Measurements from ENCODE around the gene ZNF581.

The ZNF581 gene

DNA sequence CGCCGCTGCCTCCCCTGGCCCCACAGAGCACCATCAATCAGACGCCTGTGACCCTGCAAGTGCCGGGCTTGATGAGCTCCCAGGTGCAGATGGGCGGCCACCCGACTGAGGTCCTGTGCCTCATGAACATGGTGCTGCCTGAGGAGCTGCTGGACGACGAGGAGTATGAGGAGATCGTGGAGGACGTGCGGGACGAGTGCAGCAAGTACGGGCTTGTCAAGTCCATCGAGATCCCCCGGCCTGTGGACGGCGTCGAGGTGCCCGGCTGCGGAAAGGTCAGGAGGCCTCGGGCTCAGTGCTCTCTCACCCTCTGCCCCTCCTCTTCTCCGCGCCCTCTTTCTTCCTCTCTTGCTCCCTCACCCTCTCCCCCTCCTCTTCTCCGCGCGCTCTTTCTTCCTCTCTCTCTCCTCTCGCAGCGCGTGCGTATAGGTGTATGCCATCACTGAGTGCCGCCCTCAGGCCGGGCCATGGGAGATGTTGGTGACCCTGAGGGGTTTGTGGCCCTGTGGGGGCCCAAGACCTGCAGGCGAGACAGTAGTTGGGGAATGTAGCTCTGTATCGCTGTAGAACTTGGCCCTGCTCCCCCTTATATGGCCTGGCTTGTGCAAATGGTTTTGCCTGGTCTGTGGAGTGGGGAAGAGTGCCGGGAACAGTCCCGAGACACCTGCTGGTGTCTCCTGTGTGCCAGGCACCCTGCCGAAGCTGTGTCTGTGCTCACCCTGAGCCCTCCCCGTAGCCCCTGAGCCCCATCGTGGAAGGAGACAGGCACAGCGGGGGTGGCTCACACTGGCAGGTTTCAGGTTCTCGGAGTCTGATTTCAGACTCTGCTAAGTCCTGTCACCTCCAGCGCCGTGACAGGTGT, 26.2 kb downstream of the ZNF581 start:
- DNase-seq, result no peak

DNA sequence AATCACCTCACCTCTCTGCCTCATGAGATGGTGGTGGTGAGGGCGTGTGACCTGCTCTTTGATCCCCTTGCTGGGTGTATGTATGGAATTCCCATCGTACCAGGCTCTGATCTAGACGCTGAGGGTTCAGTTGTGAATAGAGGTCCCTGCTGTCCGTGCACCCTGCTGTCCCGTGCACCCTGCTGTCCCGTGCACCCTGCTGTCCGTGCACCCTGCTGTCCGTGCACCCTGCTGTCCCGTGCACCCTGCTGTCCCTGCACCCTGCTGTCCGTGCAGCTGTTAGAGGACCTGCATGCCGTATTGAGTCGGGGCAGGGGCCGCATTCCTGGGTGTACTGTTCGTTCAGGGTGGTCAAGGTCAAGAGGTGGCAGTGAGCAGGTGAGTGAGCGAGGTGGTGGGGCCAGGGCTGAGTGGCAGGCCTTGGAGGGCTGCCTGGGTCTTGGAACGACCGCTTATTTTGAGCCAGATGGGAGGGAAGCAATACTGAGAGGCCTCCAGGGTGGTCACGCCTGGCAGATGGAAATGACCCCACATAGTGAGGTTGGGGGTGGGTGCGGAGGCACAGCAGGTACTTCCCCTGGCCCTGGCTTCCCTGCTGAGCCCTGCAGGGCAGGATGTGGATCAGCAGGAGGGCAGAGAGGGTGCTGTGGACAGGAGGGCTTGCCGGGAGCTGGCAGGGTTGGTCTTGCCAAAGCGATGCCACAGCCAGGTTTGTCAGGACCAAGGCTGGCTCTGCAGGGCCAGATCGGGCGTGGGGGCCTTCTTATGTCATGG, 27.0 kb downstream of the ZNF581 start:
- DNase-seq, result no peak

DNA sequence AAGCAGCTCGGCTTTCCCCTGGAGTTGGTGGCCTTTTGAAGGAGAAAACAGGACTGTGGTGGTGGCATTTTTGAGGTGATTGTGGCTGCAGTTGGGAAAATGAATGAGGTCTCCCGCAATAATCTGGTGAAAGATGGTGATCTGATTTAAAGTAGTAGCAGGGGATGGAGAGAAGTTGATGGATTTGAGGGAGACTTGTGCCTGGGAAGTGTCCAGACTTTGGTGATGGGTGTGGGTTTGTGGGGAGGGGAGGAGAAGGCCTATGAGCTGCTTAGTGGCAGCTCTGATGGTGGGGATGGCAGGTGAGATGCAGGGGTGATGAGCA, 27.6 kb downstream of the ZNF581 start:
- no peak for DNase-seq

DNA sequence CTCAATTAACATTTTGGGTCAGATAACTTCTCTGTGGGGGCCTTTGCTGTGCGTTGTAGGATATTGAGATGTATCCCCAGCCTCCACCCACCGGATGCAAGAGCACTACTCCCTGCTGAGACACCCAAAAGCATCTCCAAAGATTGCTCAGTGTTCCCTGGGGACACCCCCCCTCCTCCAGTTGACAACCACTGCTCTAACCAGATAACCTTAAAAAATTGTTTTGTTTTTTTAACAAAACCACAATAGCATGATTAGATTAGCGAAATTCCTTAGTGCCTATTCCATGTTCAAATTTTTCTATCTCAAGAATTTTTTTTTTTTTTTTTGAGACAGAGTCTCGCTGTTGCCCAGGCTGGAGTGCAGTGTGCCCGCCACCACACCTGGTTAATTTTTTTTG, 29.0 kb downstream of the ZNF581 start:
- no peak for DNase-seq

- no peak for DNase-seq
These were observed 30.0 kb downstream of the ZNF581 start for GRCh38 chr19:55673465-55673864.

GRCh38 chr19:55673889-55674288, 30.4 kb downstream of the ZNF581 start:
- DNase-seq, result no peak

- DNase-seq, result no peak
These were observed 31.0 kb downstream of the ZNF581 start for GRCh38 chr19:55674459-55674840.

DNA sequence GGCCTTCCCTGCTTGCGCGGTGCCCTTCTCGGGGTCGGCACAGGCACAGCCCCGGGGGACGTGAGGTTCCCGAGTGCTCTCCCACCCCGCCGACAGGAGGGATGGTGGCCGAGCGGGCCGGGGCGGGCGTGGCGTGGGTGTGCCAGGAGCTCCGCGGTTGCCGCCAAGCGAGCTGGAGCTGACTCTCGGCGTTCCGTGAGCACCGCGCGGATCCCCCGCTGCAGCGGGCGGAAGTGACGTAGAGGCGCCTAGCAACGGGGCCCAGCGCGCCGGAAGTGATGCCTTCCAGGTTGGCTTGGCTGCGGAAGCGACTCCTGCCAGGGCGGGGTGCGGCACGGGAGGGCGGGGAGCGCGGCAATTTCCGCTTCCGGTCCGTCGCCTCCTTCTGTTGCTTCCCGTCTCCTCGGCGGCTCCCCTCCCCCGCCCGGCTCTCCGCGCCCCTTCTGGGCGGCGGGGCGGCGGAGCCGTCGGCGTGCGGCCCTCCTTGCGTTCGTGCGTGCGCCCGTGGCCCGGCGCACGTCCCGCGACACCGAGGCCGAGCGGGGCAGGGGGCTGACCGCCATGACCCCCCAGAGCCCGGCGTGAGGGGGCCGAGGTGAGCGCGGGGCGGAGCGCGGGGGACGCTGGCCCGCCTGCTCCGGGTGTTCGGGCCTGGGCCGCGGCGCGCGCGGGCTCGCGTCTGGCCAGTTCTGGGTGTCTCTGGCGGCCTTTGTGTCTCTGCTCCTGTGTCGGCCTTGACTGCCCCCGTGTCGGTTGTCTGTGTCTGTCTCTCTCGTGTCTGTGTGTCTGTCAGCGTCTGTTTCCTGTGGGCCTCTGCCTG, 31.6 kb downstream of the ZNF581 start, which contains the start of gene EPN1:
EPN1 (plus strand) TSS at position 386 of the 820 bp plus-strand sequence. CDS start 3,402 bp downstream, outside the sequence.
- DNase-seq, result peak; percentile 95

- DNase-seq, result no peak
These were observed 32.4 kb downstream of the ZNF581 start for GRCh38 chr19:55675661-55676354.

DNA sequence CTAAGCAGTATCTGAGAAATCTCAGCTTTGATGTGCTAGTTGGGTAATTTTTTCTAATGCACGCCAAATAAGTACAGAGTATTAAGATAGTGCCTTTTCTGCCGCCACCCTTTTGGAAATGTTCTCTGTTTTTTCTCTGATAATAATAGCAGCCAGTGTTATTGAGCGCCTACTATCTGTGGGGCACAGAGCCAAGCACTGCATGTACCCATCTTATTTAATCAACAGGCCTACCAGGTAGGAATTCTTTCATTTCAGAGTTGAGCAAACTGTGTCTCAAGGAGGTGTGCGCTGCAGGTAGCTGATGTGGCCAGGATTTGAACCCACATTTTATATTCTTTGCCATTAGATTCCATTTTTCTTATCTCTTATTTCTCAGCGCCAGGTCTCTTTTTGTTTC, 32.9 kb downstream of the ZNF581 start:
- DNase-seq, result no peak

- no peak for DNase-seq
These were observed 33.5 kb downstream of the ZNF581 start for GRCh38 chr19:55676889-55677505.

- DNase-seq, result no peak
These were observed 34.2 kb downstream of the ZNF581 start for GRCh38 chr19:55677572-55678028.

DNA sequence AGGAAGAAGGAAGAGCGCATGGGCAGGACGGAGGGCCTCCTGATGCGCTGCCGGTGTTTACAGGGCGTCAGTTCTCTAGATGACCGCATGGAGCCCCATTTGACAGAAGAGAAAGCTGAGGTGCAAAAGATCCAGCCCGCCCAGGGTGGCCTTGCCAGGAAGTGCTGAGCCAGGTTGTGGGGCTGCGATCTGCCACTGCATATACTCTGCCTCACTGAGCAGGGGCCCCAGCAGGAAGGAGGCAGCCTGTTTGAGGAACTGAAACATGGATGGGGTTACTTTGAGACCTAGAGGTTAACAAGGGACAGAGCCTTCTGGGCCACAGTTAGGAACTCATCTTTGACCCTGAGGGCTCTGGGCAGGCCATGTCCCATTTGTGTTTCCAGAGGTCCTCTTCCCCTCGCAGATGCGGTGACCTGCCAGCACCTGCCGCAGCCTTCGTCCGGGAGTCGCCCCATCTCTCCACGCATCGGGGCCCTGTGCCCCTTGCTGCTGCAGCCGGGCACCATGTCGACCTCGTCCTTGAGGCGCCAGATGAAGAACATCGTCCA, 34.7 kb downstream of the ZNF581 start:
- DNase-seq, result no peak

- no peak for DNase-seq
These were observed 36.2 kb downstream of the ZNF581 start for GRCh38 chr19:55679343-55680257.

DNA sequence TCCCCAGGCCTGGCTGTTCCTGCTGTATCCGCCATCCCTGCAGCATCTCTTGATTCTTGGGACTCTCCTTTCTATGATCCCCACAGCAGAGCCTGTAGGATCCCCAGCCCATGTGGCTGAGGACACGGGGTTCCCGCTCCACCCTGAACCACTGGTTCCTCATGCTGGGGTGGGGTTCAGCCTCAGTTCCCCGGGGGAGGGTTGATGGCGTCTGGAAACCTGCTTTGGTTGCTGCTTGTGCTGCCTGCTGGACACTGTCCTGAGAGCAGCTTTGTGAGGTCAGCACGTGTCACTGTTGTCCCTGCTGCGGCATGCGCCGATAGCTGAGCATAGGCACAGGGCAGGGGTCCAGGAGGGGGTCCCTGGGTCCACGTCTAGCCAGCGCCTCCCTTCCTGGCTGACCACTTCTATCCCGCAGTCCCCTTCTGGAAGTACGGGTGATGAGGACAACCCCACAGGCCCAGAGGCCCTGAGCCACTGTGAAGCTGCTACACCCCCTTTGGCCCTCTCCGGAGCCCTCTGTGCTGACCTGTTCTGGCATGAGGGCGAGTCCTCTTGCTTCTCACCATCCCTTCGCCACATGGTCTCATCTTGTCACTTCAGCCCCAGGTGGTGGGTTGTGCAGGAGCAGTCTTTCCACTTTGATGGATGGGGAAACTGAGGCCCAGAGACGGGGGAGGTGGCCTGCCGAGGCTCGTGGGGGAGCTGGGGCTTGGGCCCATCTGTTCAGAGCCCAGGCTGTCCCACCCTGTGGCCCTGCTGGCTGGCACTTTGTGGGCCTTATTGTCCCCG, 37.1 kb downstream of the ZNF581 start:
- no peak for DNase-seq

DNA sequence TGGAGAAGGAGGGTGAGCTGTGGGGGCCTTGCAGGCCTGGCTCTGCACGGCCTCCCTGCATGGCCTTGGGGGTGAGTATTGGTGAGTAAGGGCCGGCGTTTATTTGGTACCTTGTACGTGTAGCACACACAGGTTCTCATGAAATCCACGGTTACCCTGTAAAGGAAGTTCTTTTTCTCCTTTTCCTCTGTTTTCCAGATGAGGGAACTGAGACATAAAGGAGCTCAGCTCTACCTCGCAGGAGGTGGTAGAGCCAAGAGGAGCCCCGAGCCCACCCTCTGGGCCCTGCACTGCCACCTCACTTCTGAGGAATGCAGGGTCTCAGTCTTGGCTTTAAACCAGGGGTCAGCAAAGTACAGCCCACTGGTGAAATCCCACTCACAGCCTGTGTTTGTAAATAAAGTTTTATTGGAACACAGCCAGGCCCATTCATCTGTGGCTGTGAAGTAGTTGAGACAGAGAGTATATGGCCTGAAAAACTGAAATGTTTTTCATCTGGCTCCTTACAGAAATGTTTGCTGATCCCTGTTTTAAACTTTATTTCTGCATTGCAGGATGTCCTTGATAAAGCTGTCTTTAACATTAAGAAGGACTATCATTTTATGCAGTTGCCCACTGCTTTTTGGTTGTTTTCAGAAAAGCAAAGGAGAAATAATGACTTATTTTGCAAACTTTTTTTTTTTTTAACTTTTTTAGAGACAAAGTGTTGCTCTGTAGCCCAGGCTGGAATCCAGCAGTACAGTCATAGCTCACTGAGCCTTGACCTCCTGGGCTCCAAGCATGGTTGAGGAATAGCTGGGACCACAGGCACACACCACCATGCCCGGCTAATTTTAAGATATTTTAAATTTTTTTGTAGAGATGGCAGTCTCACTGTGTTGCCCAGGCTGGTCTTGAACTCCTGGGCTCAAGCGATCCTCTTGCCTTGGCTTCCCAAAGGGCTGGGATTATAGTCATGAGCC, 38.0 kb downstream of the ZNF581 start:
- no peak for DNase-seq

DNA sequence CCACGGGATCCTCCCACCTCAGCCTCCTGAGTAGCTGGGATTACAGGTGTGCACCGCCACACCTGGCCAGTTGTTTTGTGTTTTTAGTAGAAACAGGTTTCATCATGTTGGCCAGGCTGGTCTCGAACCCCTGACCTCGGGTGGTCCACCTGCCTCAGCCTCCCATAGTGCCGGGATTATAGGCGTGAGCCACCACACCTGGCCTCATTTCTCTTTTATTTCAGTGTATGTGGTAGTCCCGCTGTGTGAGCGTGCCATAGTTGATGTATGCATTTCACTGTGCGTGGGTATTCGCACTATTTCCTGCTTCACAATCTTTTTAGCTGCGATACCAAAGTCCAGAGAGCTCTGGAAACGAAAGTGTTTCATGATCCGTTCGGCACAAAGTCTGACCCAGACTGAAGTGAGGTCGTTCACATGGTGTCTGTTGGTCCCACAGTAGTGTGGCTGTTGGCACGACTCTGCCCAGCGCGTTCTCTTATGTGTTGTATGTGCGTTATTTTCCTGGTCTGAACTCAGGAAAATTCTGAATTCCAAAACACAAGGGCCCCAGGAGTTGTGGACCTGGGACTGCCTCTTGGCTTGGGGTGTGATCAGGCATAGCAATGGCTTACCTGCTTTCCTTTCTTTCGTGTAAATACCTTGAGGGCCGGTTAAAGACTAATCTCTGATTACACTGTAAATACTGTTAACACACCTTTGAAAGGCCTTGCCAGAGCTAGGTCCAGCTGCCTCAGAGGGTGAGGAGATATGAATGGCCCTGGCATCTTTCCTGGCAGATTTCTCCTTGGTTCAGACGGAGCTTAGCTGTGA, 40.2 kb downstream of the ZNF581 start:
- no peak for DNase-seq

Data from NCI-H748 treated with DMSO at 0.1 percent for 48 hours (cell line).